ENCODE results near the gene ZMYND15.

The ZMYND15 gene

GRCh38 chr17:4725646-4726310, 13.9 kb upstream of the ZMYND15 start:
- Histone ChIP-seq H3K36me3 (replicated peaks; ENCODE audit: low read depth, low read length) (no peaks in the 10 kb centered on the region), H3K4me2 (ENCODE audit: low read length) (no peak overlapping the region), H3K4me3 (ENCODE audit: low read length) (no peak overlapping the region), H3K4me1 (ENCODE audit: low read length) (peaks cover 5% of the 10 kb centered on the region; the same call in 1 of the 2 replicates), H3K9ac (ENCODE audit: low read length) (no peak overlapping the region), H4K20me1 (ENCODE audit: insufficient read depth, low read length) (no peaks in the 10 kb centered on the region), H2AFZ (ENCODE audit: low read depth, low read length) (no peak overlapping the region), H3K9me3 (ENCODE audit: insufficient read depth, low read length) (no peaks in the 10 kb centered on the region), H3K27me3 (ENCODE audit: low read depth, low read length) (no peaks in the 10 kb centered on the region), H3K79me2 (ENCODE audit: low read length) (no peaks in the 10 kb centered on the region), H3K27ac (ENCODE audit: low read length) (no peak overlapping the region)
- no peak for TF ChIP-seq CTCF (IDR thresholded peaks at IDR 0.05; ENCODE audit: low read depth, low read length)
- no peak for TF ChIP-seq EZH2phosphoT487 (IDR thresholded peaks at IDR 0.05; ENCODE audit: low read depth)

- Histone ChIP-seq H3K27ac (ENCODE audit: low read length) (no peak overlapping the region), H3K4me2 (ENCODE audit: low read length) (no peak overlapping the region), H3K36me3 (replicated peaks; ENCODE audit: low read depth, low read length) (no peaks in the 10 kb centered on the region), H3K4me3 (ENCODE audit: low read length) (no peak overlapping the region), H3K27me3 (ENCODE audit: low read depth, low read length) (no peaks in the 10 kb centered on the region), H3K9ac (ENCODE audit: low read length) (no peak overlapping the region), H4K20me1 (ENCODE audit: insufficient read depth, low read length) (peaks cover 6% of the 10 kb centered on the region; the same call in 1 of the 2 replicates), H2AFZ (ENCODE audit: low read depth, low read length) (no peak overlapping the region), H3K79me2 (ENCODE audit: low read length) (peaks cover 2% of the 10 kb centered on the region; the same call in 1 of the 2 replicates), H3K4me1 (ENCODE audit: low read length) (peaks cover 12% of the 10 kb centered on the region), H3K9me3 (ENCODE audit: insufficient read depth, low read length) (no peaks in the 10 kb centered on the region)
- TF ChIP-seq CTCF (IDR thresholded peaks at IDR 0.05; ENCODE audit: low read depth, low read length), result no peak
- TF ChIP-seq EZH2phosphoT487 (IDR thresholded peaks at IDR 0.05; ENCODE audit: low read depth), result no peak
Observed at GRCh38 chr17:4728124-4728523, 11.5 kb upstream of the ZMYND15 start.

- peaks cover 25% of the 10 kb centered on the region for H3K4me1 ChIP-seq (ENCODE audit: low read length)
- TF ChIP-seq EZH2phosphoT487 (IDR thresholded peaks at IDR 0.05; ENCODE audit: low read depth) (no peak), CTCF (IDR thresholded peaks at IDR 0.05; ENCODE audit: low read depth, low read length) (peak; percentile 44)
- no peak overlapping the region for H2AFZ ChIP-seq (ENCODE audit: low read depth, low read length)
- peak overlapping the region; percentile 30; the same call in 1 of the 2 replicates for H3K9ac ChIP-seq (ENCODE audit: low read length)
- peaks cover 2% of the 10 kb centered on the region; the same call in 1 of the 2 replicates for H3K79me2 ChIP-seq (ENCODE audit: low read length)
- peak overlapping the region; percentile 33; the same call in 1 of the 2 replicates for H3K4me3 ChIP-seq (ENCODE audit: low read length)
- H3K27ac ChIP-seq (ENCODE audit: low read length), result peak overlapping the region; percentile 73
- H3K4me2 ChIP-seq (ENCODE audit: low read length), result peak overlapping the region; percentile 68
- no peaks in the 10 kb centered on the region for H3K9me3 ChIP-seq (ENCODE audit: insufficient read depth, low read length)
- peaks cover 6% of the 10 kb centered on the region; the same call in 1 of the 2 replicates for H4K20me1 ChIP-seq (ENCODE audit: insufficient read depth, low read length)
- H3K27me3 ChIP-seq (ENCODE audit: low read depth, low read length), result peaks cover under 1% of the 10 kb centered on the region; the same call in 1 of the 2 replicates
- H3K36me3 ChIP-seq (replicated peaks; ENCODE audit: low read depth, low read length), result peaks cover 3% of the 10 kb centered on the region
Observed at GRCh38 chr17:4733073-4733531, 6.5 kb upstream of the ZMYND15 start.

- Histone ChIP-seq H4K20me1 (ENCODE audit: insufficient read depth, low read length) (peaks cover 6% of the 10 kb centered on the region; the same call in 1 of the 2 replicates), H2AFZ (ENCODE audit: low read depth, low read length) (no peak overlapping the region), H3K4me3 (ENCODE audit: low read length) (no peak overlapping the region), H3K27me3 (ENCODE audit: low read depth, low read length) (peaks cover 15% of the 10 kb centered on the region), H3K36me3 (replicated peaks; ENCODE audit: low read depth, low read length) (peaks cover 3% of the 10 kb centered on the region), H3K9ac (ENCODE audit: low read length) (no peak overlapping the region), H3K9me3 (ENCODE audit: insufficient read depth, low read length) (no peaks in the 10 kb centered on the region), H3K79me2 (ENCODE audit: low read length) (peaks cover 2% of the 10 kb centered on the region; the same call in 1 of the 2 replicates), H3K4me2 (ENCODE audit: low read length) (no peak overlapping the region), H3K27ac (ENCODE audit: low read length) (no peak overlapping the region), H3K4me1 (ENCODE audit: low read length) (peaks cover 33% of the 10 kb centered on the region)
- TF ChIP-seq EZH2phosphoT487 (IDR thresholded peaks at IDR 0.05; ENCODE audit: low read depth) (no peak), CTCF (IDR thresholded peaks at IDR 0.05; ENCODE audit: low read depth, low read length) (no peak)
Observed at GRCh38 chr17:4734857-4735475, 4.7 kb upstream of the ZMYND15 start.
